Karpas-422 (cell line): ENCODE data around the gene FBN1. TPM values are rescaled to one million over a fixed set of nuclear protein-coding genes. Genes with fewer than 3 reads are reported as not detected.

ENCODE experiments used
- DNase-seq: peaks from one replicate; pipeline ENCODE4 v3.0.0-alpha.2; 2015
- H2AFZ ChIP-seq: fragments of 200-600 bp; sonication (generic); 2 replicates; pipeline ENCODE4 v1.6.1; 2014; ENCODE audit warnings: antibody characterized with exemption, low read length, mixed read lengths
- H3K27ac ChIP-seq: fragments of 200-600 bp; sonication (generic); 2 replicates; pipeline ENCODE4 v1.5.1; 2014; ENCODE audit warnings: mild to moderate bottlenecking, low read length, moderate library complexity
- H3K27me3 ChIP-seq: fragments of 200-600 bp; sonication (generic); 2 replicates; pipeline ENCODE4 v1.6.1; 2014; ENCODE audit warnings: low read length, mixed read lengths
- H3K36me3 ChIP-seq: fragments of 200-600 bp; sonication (generic); 2 replicates; pipeline ENCODE4 v1.6.1; 2014; ENCODE audit warnings: low read length, mixed read lengths; ENCODE audit not compliant: insufficient read depth
- H3K4me1 ChIP-seq: fragments of 200-600 bp; sonication (generic); 2 replicates; pipeline ENCODE4 v1.6.1; 2014; ENCODE audit warnings: mild to moderate bottlenecking, low read length, mixed read lengths
- H3K4me2 ChIP-seq: fragments of 200-600 bp; sonication (generic); 2 replicates; pipeline ENCODE4 v1.6.1; 2014; ENCODE audit warnings: low read length, low read depth, mild to moderate bottlenecking; ENCODE audit not compliant: poor library complexity, severe bottlenecking
- H3K4me3 ChIP-seq: fragments of 200-600 bp; sonication (generic); 2 replicates; pipeline ENCODE4 v1.5.1; 2014; ENCODE audit warnings: mild to moderate bottlenecking, antibody characterized with exemption, low read length, mixed read lengths
- H3K79me2 ChIP-seq: fragments of 200-600 bp; sonication (generic); 2 replicates; pipeline ENCODE4 v1.6.1; 2014; ENCODE audit warnings: mild to moderate bottlenecking, low read length, mixed read lengths
- H3K9ac ChIP-seq: fragments of 200-600 bp; sonication (generic); 2 replicates; pipeline ENCODE4 v1.6.0; 2014; ENCODE audit warnings: low read length
- H3K9me2 ChIP-seq: fragments of 200-600 bp; sonication (generic), shearing (Covaris generic); replicated peaks from 2 replicates; pipeline ENCODE4 v1.6.0; 2014; ENCODE audit warnings: mild to moderate bottlenecking, low read length, moderate library complexity; ENCODE audit not compliant: insufficient read depth
- H3K9me3 ChIP-seq: fragments of 300-700, 200-600 bp; sonication (generic); 2 replicates; pipeline ENCODE4 v1.6.1; 2014; ENCODE audit warnings: low read length, mixed read lengths
- H4K20me1 ChIP-seq: fragments of 200-600 bp; sonication (generic); 2 replicates; pipeline ENCODE4 v1.6.1; 2014; ENCODE audit warnings: mild to moderate bottlenecking, antibody characterized with exemption, low read length, low read depth; ENCODE audit not compliant: insufficient read depth
- total RNA-seq: library from RNA; depleted of rRNA; stranded (reverse); fragments of >200 nt; shearing (Covaris generic); gene quantifications from 2 replicates; pipeline ENCODE4 v1.2.3, GENCODE V29; 2014; ENCODE audit warnings: low replicate concordance

FBN1 gene
- total RNA-seq, 1 experiment from 2014 or later, result 0.86 TPM

GRCh38 chr15:48595981-48596380 lies 49.5 kb downstream of the FBN1 start:
- Histone ChIP-seq H3K4me3 (no peak overlapping the region), H3K79me2 (no peaks in the 10 kb centered on the region), H4K20me1 (no peaks in the 10 kb centered on the region), H3K9ac (no peak overlapping the region), H3K27ac (no peak overlapping the region), H3K9me3 (no peaks in the 10 kb centered on the region), H3K4me2 (no peak overlapping the region), H3K36me3 (no peaks in the 10 kb centered on the region), H3K27me3 (no peaks in the 10 kb centered on the region), H3K4me1 (no peaks in the 10 kb centered on the region), H2AFZ (no peak overlapping the region), H3K9me2 (no peaks in the 10 kb centered on the region)
- DNase-seq, result no peak

DNA sequence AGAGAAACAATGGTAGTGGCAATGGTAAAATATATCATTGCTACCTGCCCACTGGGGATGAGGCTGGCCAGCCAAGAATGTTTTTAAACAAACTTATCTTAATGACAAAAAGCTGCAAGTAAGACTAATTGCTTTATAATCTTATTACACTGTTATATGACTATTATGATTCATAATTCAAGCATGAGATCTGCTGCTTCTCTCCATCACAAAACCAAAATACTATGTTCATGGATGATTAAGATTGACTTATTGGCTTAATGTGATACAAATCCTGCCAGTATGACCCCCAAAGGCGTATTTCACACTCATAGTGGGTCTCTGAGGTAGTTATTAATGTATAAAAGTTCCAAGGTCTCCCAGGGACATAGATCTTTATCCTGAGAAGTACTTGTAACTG lies 52.6 kb downstream of the FBN1 start:
- DNase-seq, result no peak
- no peaks in the 10 kb centered on the region for H3K9me3 ChIP-seq
- no peak overlapping the region for H3K9ac ChIP-seq
- H3K27me3 ChIP-seq, result no peaks in the 10 kb centered on the region
- no peaks in the 10 kb centered on the region for H4K20me1 ChIP-seq
- H3K4me1 ChIP-seq, result no peaks in the 10 kb centered on the region
- no peaks in the 10 kb centered on the region for H3K9me2 ChIP-seq
- no peak overlapping the region for H2AFZ ChIP-seq
- H3K36me3 ChIP-seq, result no peaks in the 10 kb centered on the region
- no peak overlapping the region for H3K27ac ChIP-seq
- H3K4me3 ChIP-seq, result no peak overlapping the region
- no peaks in the 10 kb centered on the region for H3K79me2 ChIP-seq
- no peak overlapping the region for H3K4me2 ChIP-seq

- no peaks in the 10 kb centered on the region for H3K9me2 ChIP-seq
- no peak overlapping the region for H3K4me3 ChIP-seq
- no peak overlapping the region for H3K9ac ChIP-seq
- H3K79me2 ChIP-seq, result no peaks in the 10 kb centered on the region
- DNase-seq, result no peak
- H3K4me1 ChIP-seq, result no peaks in the 10 kb centered on the region
- H4K20me1 ChIP-seq, result no peaks in the 10 kb centered on the region
- no peaks in the 10 kb centered on the region for H3K36me3 ChIP-seq
- H3K9me3 ChIP-seq, result no peaks in the 10 kb centered on the region
- H3K27me3 ChIP-seq, result no peaks in the 10 kb centered on the region
- H3K27ac ChIP-seq, result no peak overlapping the region
- no peak overlapping the region for H3K4me2 ChIP-seq
- H2AFZ ChIP-seq, result no peak overlapping the region
Measured at GRCh38 chr15:48592221-48592731, 53.2 kb downstream of the FBN1 start.

DNA sequence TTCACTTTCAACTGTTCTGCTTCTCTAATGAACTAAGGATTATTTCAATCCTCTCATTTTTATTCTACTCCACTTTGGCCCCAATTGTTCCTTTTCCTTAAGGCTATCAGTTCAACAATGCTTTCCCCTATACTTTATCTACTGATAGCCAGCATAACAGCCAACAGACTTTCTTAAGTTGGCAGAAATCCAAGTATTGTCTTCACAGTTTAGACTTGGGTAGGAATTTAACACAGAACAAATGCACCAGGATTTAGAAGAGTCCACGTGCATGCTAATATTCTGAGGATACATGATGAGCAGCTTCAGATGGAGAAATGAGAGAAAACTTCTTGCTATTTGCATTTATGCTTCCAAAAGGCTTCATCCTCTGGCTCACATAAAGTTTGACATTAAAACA lies 54.8 kb downstream of the FBN1 start:
- H3K9ac ChIP-seq, result no peak overlapping the region
- no peaks in the 10 kb centered on the region for H4K20me1 ChIP-seq

GRCh38 chr15:48584812-48585563 lies 60.5 kb downstream of the FBN1 start:
- Histone ChIP-seq H3K36me3 (no peaks in the 10 kb centered on the region), H3K27me3 (no peaks in the 10 kb centered on the region), H3K27ac (no peak overlapping the region), H3K4me1 (no peaks in the 10 kb centered on the region), H3K9me2 (no peaks in the 10 kb centered on the region), H3K9ac (no peak overlapping the region), H3K9me3 (no peaks in the 10 kb centered on the region), H3K4me2 (no peak overlapping the region), H4K20me1 (no peaks in the 10 kb centered on the region), H3K79me2 (no peaks in the 10 kb centered on the region), H3K4me3 (no peak overlapping the region), H2AFZ (no peak overlapping the region)
- no peak for DNase-seq

More for the DNA sequence above, 54.8 kb downstream of the FBN1 start:
- Histone ChIP-seq H3K27ac (no peak overlapping the region), H3K36me3 (no peaks in the 10 kb centered on the region), H3K4me1 (no peaks in the 10 kb centered on the region), H3K9me2 (no peaks in the 10 kb centered on the region), H3K9me3 (no peaks in the 10 kb centered on the region), H3K4me3 (no peak overlapping the region), H3K79me2 (no peaks in the 10 kb centered on the region), H3K4me2 (no peak overlapping the region), H2AFZ (no peak overlapping the region), H3K27me3 (no peaks in the 10 kb centered on the region)
- no peak for DNase-seq

GRCh38 chr15:48584090-48584811 lies 61.3 kb downstream of the FBN1 start:
- H3K27me3 ChIP-seq, result no peaks in the 10 kb centered on the region
- no peak for DNase-seq
- H3K9me3 ChIP-seq, result no peaks in the 10 kb centered on the region
- H3K9ac ChIP-seq, result no peak overlapping the region
- H3K9me2 ChIP-seq, result no peaks in the 10 kb centered on the region
- no peak overlapping the region for H3K4me2 ChIP-seq
- no peak overlapping the region for H3K4me3 ChIP-seq
- no peaks in the 10 kb centered on the region for H3K79me2 ChIP-seq
- no peak overlapping the region for H2AFZ ChIP-seq
- no peaks in the 10 kb centered on the region for H3K36me3 ChIP-seq
- no peaks in the 10 kb centered on the region for H4K20me1 ChIP-seq
- no peak overlapping the region for H3K27ac ChIP-seq
- no peaks in the 10 kb centered on the region for H3K4me1 ChIP-seq

- no peaks in the 10 kb centered on the region for H4K20me1 ChIP-seq
- no peak overlapping the region for H3K27ac ChIP-seq
- H3K9ac ChIP-seq, result no peak overlapping the region
- no peaks in the 10 kb centered on the region for H3K79me2 ChIP-seq
- H3K4me2 ChIP-seq, result no peak overlapping the region
- no peak overlapping the region for H3K4me3 ChIP-seq
- no peak overlapping the region for H2AFZ ChIP-seq
- H3K4me1 ChIP-seq, result no peaks in the 10 kb centered on the region
- no peaks in the 10 kb centered on the region for H3K9me2 ChIP-seq
- no peaks in the 10 kb centered on the region for H3K9me3 ChIP-seq
- H3K27me3 ChIP-seq, result no peaks in the 10 kb centered on the region
- no peak for DNase-seq
- no peaks in the 10 kb centered on the region for H3K36me3 ChIP-seq
Measured at GRCh38 chr15:48582452-48583247, 62.9 kb downstream of the FBN1 start.

GRCh38 chr15:48581219-48581618 lies 64.3 kb downstream of the FBN1 start:
- no peaks in the 10 kb centered on the region for H3K4me1 ChIP-seq
- H3K36me3 ChIP-seq, result no peaks in the 10 kb centered on the region
- no peaks in the 10 kb centered on the region for H3K9me3 ChIP-seq
- H2AFZ ChIP-seq, result no peak overlapping the region
- H4K20me1 ChIP-seq, result no peaks in the 10 kb centered on the region
- H3K9me2 ChIP-seq, result no peaks in the 10 kb centered on the region
- no peak overlapping the region for H3K4me2 ChIP-seq
- H3K4me3 ChIP-seq, result no peak overlapping the region
- H3K27ac ChIP-seq, result no peak overlapping the region
- no peak for DNase-seq
- H3K27me3 ChIP-seq, result no peaks in the 10 kb centered on the region
- no peak overlapping the region for H3K9ac ChIP-seq
- H3K79me2 ChIP-seq, result no peaks in the 10 kb centered on the region
